ENCODE results near the gene TIFAB.
"Not testable (repeated sequence)": the region's sequence is repeated elsewhere in the genome, so short reads cannot be mapped to it uniquely, and the experiment has no call there.

TIFAB gene, protein sequence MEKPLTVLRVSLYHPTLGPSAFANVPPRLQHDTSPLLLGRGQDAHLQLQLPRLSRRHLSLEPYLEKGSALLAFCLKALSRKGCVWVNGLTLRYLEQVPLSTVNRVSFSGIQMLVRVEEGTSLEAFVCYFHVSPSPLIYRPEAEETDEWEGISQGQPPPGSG

GRCh38 chr5:135452321-135453030, at the start of gene TIFAB:
TIFAB (minus strand) TSS chr5:135452351; CDS start chr5:135449939, 2,412 bp downstream.
- no peak for DNase-seq (ENCODE audit: low spot score)

- no peak for DNase-seq (ENCODE audit: low spot score)
Observed at GRCh38 chr5:135498637-135498995, 46.5 kb upstream of the TIFAB start.

GRCh38 chr5:135497971-135498636, 46.0 kb upstream of the TIFAB start:
- DNase-seq (ENCODE audit: low spot score): no peak

DNA sequence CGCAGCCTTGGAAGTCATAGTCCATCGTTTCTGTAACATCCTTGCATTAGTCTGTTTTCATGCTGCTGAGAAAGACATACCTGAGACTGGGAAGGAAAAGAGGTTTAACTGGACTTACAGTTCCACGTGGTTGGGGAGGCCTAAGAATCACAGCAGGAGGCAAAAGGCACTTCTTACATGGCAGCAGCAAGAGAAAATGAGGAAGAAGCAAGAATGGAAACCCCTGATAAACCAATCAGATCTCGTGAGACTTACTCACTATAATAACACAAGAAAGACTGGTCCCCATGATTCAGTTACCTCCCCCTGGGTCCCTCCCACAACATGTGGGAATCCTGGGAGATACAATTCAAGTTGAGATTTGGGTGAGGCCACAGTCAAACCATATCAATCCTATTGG, 43.4 kb upstream of the TIFAB start:
- not testable (repeated sequence) for DNase-seq (ENCODE audit: low spot score)

DNA sequence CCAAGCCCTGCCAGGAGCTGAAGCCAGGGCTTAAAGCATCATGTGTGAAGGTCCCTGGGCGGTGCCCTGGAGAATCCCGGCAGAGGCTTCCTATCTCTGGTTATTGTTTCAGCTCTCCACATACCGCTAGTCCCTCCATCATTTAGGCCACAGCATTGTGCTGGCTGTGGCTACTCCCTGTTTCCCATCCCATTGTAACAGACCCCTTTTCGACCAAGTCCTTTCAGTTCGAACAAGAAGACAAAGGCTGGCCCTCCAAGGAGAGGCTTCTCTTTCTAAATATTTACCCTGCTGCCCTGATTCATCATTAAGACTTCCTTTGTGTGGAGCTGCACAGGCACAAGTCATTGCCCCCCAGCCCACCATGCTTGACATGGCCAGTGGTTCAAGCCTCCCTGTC, 42.0 kb upstream of the TIFAB start:
- DNase-seq (ENCODE audit: low spot score): no peak

DNA sequence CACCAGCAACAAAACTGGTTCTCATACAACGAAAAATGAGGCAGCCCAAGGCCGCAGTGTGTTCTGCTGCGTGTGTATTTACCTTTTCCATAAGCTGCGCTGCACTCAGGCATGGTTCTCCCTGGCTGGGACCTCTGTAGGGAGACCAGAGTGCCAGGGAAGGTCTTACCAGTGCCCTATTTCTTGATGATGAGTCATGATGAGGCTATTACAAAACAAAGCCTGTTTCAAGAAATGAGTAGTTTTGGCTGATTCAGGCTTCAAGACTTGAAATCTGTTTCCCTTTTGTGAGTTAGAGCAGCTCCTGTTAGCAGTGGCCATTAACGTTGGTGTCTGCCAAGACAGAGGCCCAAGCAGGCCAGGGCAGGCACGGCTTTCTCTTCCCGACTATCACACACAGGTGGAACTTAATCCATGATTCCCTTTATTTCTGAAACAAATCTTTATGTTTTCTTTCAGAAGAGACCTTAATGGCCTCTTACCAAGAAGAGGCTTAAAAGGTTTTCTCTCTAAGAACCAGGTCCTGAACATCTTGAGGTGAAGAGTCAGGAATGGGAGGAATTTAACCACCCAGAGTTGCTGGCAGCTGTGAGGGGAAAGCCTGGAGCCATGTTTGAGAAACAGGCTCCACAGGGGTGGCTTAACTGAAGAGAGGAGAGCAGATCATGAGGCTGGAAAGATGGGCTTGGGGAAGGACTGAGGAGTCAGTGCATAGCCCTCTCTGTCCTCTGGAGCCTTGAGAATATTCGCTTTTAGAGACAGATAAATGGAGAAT, 41.4 kb upstream of the TIFAB start:
- DNase-seq (ENCODE audit: low spot score): peak; percentile 86

- no peak for DNase-seq (ENCODE audit: low spot score)
Observed at GRCh38 chr5:135492319-135492626, 40.1 kb upstream of the TIFAB start.

DNA sequence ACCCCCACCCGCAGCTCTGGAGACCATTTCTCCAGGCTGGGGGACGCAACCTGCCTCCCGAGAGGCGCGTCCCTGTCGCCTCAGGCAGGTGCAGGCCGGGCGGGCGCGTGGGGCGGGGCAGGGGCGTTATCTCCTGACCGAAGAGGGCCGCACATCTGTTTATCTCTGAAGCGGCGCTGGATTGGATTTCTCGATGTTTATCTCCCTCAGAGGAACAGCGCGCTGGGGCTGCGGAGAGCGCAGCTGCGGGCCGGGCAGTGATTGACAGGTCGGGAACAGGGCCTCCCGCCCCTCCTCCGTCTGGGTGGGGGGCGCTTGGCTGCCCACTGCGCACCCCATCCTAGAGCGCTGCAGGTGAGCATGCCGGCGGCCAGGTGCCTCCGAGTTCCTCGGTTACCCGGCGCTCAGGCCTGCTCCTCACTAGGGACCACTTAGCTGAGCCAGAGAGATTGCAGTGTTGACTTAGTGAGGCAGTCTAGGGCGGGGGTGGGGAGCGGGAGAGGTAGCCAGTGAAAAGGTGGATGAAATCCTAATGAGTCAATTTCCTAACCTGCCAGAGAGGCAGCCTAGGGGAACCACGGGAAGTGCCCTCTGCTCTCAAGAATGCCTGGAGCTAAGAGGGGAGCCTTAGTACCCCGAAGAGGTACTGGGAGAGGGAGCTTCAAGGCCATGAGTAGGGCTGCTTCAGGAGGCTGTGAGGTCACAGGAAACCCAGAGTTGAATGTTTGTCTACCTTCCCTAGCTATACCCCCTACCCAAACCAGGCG, 39.6 kb upstream of the TIFAB start:
- DNase-seq (ENCODE audit: low spot score): no peak

DNA sequence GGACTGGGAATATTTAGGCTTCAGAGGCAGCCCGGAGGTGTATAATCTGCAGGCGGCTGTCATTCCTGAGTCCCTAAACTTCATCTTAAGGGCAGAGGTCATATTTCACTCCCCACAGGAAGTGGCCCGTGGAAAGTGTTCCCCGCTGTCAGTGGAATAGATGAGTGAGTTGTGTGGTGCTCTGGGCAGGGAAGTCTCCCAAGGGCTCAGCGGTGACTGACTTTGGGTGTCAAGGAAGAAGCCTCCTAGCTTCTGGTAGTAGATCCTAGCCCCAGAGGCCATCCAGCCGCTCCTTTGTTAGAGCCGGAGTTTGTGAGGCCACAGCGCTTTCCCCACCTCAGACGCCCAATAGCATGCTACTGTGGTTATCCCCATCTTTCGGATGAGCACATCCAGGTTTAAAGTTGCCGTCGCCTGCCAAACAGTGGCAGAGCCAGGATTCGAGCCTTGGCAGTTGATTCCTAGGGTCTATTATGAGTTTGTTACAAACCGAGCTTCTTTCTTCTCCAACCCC, 38.9 kb upstream of the TIFAB start:
- DNase-seq (ENCODE audit: low spot score): no peak

GRCh38 chr5:135490245-135491037, 38.3 kb upstream of the TIFAB start:
- no peak for DNase-seq (ENCODE audit: low spot score)

DNA sequence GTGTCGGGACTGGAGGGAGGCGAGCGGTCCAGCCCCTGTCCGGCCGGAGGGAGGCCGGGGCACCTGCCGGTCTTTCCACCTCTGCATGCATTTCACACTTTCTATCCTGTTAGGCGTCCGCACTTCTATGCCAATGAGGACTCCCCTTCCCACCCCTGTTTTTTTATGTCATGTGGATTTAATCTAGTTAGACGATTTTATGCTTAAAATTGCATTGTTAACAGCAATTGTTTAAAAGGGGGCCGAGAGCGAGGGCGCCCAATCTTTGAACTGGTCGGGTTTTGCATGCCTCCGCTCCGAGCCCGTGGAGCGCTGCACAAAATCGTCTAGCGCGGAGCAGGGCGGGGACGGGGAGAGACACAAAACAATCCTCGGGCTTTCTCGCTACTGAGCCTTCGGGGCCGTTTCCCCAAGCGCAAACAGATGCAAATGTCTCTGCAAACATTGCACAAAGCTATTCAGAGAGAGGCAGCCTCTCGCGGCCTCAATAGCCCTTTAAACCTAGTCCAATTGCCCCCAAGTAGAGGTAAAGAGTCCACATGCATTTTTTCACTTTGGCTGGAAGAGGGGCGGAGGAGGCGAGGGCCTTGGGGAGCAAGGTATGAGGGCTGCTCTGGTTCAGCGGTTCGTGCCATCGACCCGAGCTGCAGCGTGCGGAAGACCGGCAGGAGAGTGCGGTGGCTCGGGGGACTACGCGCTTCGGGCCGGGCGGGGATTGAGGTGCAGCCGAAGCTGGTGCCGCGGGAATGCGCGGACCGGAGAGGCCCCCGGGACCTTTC, 37.5 kb upstream of the TIFAB start:
- DNase-seq (ENCODE audit: low spot score): no peak

DNA sequence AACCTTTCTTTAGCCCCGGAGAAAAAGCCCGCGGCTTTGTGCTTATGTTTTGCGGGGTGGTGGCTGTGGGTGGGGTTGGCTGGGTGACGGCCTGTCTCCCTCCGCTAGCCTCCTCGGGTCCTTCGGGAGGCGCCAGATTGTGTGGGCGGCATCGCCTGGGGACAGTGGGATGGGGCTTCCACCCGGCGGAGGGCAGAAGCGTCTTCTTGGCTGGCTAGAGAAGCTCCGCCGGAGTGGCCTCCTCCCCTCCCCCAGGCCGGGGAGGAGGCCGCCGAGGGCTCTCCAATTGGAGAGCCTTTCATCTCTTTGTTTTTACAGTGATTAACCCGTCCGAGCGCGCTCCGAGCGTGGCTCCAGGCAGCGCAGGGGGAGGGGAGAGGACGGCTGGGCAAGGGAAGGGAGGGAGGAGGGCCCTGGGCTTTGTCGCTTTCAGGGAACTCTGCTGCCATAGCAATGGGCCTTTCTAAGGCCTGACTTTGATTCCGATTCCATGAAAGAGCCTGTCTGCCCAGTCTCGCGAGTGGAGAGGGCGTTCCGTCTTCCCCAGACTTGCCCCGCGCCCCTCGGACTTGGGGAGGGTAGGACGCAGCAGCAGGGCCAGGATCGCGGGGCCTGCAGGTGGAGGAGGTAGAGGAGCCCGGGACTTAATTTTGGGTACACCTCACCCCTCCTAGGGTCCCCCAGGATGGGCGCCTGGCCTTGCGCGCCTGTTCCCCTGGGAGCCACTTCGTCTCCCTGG, 36.7 kb upstream of the TIFAB start:
- DNase-seq (ENCODE audit: low spot score): peak; percentile 93

DNA sequence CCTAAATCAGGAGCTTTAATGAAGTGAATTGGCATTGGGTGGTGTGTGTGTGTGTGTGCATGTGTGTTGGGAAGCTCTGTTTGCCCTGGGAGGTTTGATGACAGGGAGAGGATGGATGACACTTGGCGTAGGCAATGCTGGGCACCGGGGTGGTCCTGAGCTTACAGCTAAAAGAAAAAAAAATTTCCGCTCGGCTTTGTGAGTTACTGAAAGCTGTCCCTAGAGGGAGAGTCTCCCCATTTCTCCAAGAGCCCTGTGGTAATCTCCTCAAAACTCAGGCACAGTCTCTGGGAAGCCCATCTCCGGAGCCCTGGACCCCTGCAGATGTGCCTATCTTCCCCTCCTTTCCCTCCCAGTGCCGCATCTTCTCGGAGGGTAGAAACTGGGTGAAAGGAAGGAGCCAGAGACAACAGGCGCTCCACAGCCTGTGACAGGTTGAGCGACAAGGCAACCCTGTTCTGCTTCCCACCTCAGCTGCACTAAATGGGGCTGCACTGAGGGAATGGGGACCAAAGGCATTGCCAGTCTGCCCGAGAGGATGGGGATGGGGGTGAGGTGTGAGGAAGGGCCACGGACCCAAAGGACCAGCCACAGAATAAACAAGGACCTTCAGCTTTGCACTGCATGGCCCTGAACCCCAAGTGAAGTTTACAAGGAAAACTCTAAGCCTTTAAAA, 35.8 kb upstream of the TIFAB start:
- DNase-seq (ENCODE audit: low spot score): no peak

GRCh38 chr5:135487037-135487395, 34.9 kb upstream of the TIFAB start:
- DNase-seq (ENCODE audit: low spot score): no peak

- DNase-seq (ENCODE audit: low spot score): no peak
Observed at GRCh38 chr5:135486131-135487036, 34.2 kb upstream of the TIFAB start.

- DNase-seq (ENCODE audit: low spot score): no peak
Observed at GRCh38 chr5:135484674-135485086, 32.5 kb upstream of the TIFAB start.

- DNase-seq (ENCODE audit: low spot score): no peak
Observed at GRCh38 chr5:135483254-135483653, 31.1 kb upstream of the TIFAB start.

- no peak for DNase-seq (ENCODE audit: low spot score)
Observed at GRCh38 chr5:135482381-135482933, 30.3 kb upstream of the TIFAB start.
